Suprapubic skin (tissue), 4 donors: ENCODE measurements around the gene SIRT7.
A peak's percentile ranks its signal among the peaks of the same experiment; 100 is the strongest.

Source experiments
- POLR2A ChIP-seq, 2 donors: fragments of 450-650 bp; IDR thresholded peaks; one replicate each; pipeline ENCODE4 v1.6.1; 2017; ENCODE audit warnings: antibody characterized with exemption in 2 of 2, mild to moderate bottlenecking in 2 of 2, moderate library complexity in 2 of 2
- POLR2AphosphoS5 ChIP-seq, 3 donors: sonication (generic); formaldehyde crosslinking; IDR thresholded peaks; one replicate each; pipeline ENCODE4 v1.6.1; 2017; ENCODE audit warnings: antibody characterized with exemption in 3 of 3
- TF ChIP-seq, protein P1 (sequence below), 2 donors: fragments of 200-600 bp in 1 of 2; fragments of 450-650 bp in 1 of 2; sonication (generic) in 1 of 2; IDR thresholded peaks; one replicate each; pipeline ENCODE4 v1.5.1; 2016 to 2019; ENCODE audit warnings: antibody characterized with exemption in 2 of 2, mild to moderate bottlenecking in 1 of 2, moderate library complexity in 1 of 2

DNA sequence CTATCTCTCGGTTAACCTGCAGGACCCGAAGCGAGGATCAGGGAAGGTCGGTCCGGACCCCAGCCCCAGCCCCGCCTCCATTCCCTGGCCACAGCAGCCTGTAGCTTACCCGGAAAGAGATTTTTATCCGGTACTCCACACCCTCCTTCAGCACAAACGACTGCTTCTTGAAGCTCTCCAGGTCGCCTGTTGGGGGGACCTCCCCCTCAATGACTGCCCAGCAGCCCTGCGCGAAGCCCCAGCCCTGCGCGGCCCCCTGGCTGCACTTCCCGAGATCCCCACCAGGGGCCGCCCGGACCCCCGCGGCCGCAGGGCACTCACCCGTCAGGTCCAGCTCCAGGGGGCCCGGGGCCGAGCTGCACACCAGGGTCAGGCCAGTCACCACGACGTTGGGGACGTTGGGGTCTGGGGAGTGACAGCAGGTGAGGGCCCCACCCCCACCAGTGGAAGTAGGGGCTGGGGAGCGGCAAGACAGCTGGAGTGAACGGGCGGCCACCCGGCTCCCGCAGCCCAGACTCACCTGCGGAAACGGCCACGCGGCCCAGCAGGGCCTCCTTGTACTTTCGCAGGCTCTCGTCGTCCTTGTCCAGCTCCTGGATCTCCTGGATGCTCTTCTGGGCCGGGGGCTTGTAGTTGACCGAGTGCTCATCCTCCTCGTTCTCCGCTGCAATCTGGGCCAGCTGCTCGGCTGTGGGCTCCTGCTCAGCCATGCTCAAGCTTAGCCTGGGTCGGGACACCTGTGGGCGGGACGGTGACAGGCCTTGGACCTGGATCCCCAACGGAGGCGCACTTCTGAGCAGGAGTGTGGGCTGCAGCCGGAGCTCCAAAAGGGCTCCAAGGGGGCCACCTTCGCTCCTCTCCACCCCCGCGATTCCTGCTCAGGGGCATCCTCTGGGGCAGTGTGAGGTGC lies 48.5 kb downstream of the SIRT7 start:
- TF ChIP-seq POLR2AphosphoS5 (IDR thresholded peaks at IDR 0.05) = no peak
- TF ChIP-seq, protein P1, sequence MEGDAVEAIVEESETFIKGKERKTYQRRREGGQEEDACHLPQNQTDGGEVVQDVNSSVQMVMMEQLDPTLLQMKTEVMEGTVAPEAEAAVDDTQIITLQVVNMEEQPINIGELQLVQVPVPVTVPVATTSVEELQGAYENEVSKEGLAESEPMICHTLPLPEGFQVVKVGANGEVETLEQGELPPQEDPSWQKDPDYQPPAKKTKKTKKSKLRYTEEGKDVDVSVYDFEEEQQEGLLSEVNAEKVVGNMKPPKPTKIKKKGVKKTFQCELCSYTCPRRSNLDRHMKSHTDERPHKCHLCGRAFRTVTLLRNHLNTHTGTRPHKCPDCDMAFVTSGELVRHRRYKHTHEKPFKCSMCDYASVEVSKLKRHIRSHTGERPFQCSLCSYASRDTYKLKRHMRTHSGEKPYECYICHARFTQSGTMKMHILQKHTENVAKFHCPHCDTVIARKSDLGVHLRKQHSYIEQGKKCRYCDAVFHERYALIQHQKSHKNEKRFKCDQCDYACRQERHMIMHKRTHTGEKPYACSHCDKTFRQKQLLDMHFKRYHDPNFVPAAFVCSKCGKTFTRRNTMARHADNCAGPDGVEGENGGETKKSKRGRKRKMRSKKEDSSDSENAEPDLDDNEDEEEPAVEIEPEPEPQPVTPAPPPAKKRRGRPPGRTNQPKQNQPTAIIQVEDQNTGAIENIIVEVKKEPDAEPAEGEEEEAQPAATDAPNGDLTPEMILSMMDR (IDR thresholded peaks at IDR 0.05) = peak; percentile 14 to 83
- no peak for TF ChIP-seq POLR2A (IDR thresholded peaks at IDR 0.05)
